WTC11 (cell line): ENCODE data around the gene E2F4. TPM values are rescaled to one million over a fixed set of nuclear protein-coding genes. Genes with fewer than 3 reads are reported as not detected.

Experiments
- ATAC-seq: fragments of 200-7000 bp; cut with Tn5 transposase; 2 replicates; pipeline ENCODE4 v1.10.0; 2021; ENCODE audit warnings: mild to moderate bottlenecking, moderate library complexity
- CTCF ChIA-PET: fragments of 300-600 bp; sonication (Branson Sonifier 250); formaldehyde crosslinking; loops from one replicate; lab custom pipeline; 2021; ENCODE audit warnings: antibody characterized with exemption; lab: Charles Lee
- POLR2A ChIA-PET: fragments of 350-600 bp; sonication (Branson Sonifier 250); formaldehyde crosslinking; loops from one replicate; lab custom pipeline; 2021; ENCODE audit warnings: antibody characterized with exemption; lab: Charles Lee
- DNase-seq: peaks from one replicate; pipeline ENCODE4 v3.0.0; 2021; ENCODE audit warnings: low spot score
- H3K27ac Mint-ChIP-seq: 2 replicates; pipeline ENCODE4 v1.8.0; 2021; ENCODE audit warnings: mixed read lengths
- H3K27me3 Mint-ChIP-seq: 2 replicates; pipeline ENCODE4 v1.8.0; 2021; ENCODE audit warnings: low read depth, mild to moderate bottlenecking, moderate library complexity, mixed read lengths
- H3K36me3 Mint-ChIP-seq: 2 replicates; pipeline ENCODE4 v1.8.0; 2021; ENCODE audit warnings: mixed read lengths
- H3K4me1 Mint-ChIP-seq: 2 replicates; pipeline ENCODE4 v1.8.0; 2022; ENCODE audit warnings: mixed read lengths
- H3K4me3 Mint-ChIP-seq: 2 replicates; pipeline ENCODE4 v1.8.0; 2021; ENCODE audit warnings: mild to moderate bottlenecking, moderate library complexity, mixed read lengths
- H3K9me3 Mint-ChIP-seq: 2 replicates; pipeline ENCODE4 v1.8.0; 2021; ENCODE audit warnings: mixed read lengths
- CBFB ChIP-seq: sonication (generic); formaldehyde crosslinking; IDR thresholded peaks from 2 replicates; pipeline ENCODE4 v1.8.1; 2022; ENCODE audit warnings: mild to moderate bottlenecking, low read depth, missing genetic modification reagents
- CREM ChIP-seq: sonication (generic); formaldehyde crosslinking; IDR thresholded peaks from 2 replicates; pipeline ENCODE4 v1.8.1; 2022; ENCODE audit warnings: mild to moderate bottlenecking, missing genetic modification reagents, moderate library complexity
- FOXP1 ChIP-seq: sonication (generic); formaldehyde crosslinking; IDR thresholded peaks from 2 replicates; pipeline ENCODE4 v1.8.0; 2022; ENCODE audit warnings: missing genetic modification reagents, mild to moderate bottlenecking, moderate library complexity, borderline replicate concordance
- KAT7 ChIP-seq: sonication (generic); formaldehyde crosslinking; IDR thresholded peaks from 2 replicates; pipeline ENCODE4 v1.8.1; 2023; ENCODE audit warnings: missing genetic modification reagents, mild to moderate bottlenecking, borderline replicate concordance
- NFYB ChIP-seq: sonication (generic); formaldehyde crosslinking; conservative IDR thresholded peaks from 2 replicates; pipeline ENCODE4 v1.8.0; 2022; ENCODE audit warnings: low read depth, missing genetic modification reagents
- NR1H2 ChIP-seq: sonication (generic); formaldehyde crosslinking; IDR thresholded peaks from 2 replicates; pipeline ENCODE4 v1.9.0; 2021; ENCODE audit warnings: mild to moderate bottlenecking, moderate library complexity, missing genetic modification reagents
- SMAD4 ChIP-seq: sonication (generic); formaldehyde crosslinking; IDR thresholded peaks from 2 replicates; pipeline ENCODE4 v1.8.0; 2022; ENCODE audit warnings: mild to moderate bottlenecking, missing genetic modification reagents
- ZNF425 ChIP-seq: fragments of 250-450 bp; sonication (Bioruptor Pico); conservative IDR thresholded peaks from 2 replicates; pipeline ENCODE4 v1.9.0; 2021; ENCODE audit warnings: mild to moderate bottlenecking
- total RNA-seq: library from RNA; stranded (reverse); gene quantifications from 3 replicates; pipeline ENCODE4 v1.2.3, GENCODE V29; 2021
- TF ChIP-seq, protein P1 (sequence below): sonication (generic); formaldehyde crosslinking; IDR thresholded peaks from 2 replicates; pipeline ENCODE4 v1.8.0; 2022; ENCODE audit warnings: mild to moderate bottlenecking, missing genetic modification reagents
- TF ChIP-seq, protein P2 (sequence below): sonication (generic); formaldehyde crosslinking; conservative IDR thresholded peaks from 2 replicates; pipeline ENCODE4 v1.8.1; 2022; ENCODE audit warnings: mild to moderate bottlenecking, missing genetic modification reagents
- TF ChIP-seq, protein P3 (sequence below): sonication (generic); formaldehyde crosslinking; IDR thresholded peaks from 2 replicates; pipeline ENCODE4 v1.8.0; 2022; ENCODE audit warnings: mild to moderate bottlenecking, missing genetic modification reagents
- TF ChIP-seq, protein P4 (sequence below): sonication (generic); formaldehyde crosslinking; IDR thresholded peaks from 2 replicates; pipeline ENCODE4 v1.8.1; 2023; ENCODE audit warnings: mild to moderate bottlenecking, missing genetic modification reagents
- TF ChIP-seq, protein P5 (sequence below): sonication (generic); formaldehyde crosslinking; IDR thresholded peaks from 2 replicates; pipeline ENCODE4 v1.8.0; 2022; ENCODE audit warnings: mild to moderate bottlenecking, missing genetic modification reagents

Gene E2F4
- total RNA-seq, 1 experiment from 2014 or later = 85.0 TPM

GRCh38 chr16:67227567-67227921, 35.6 kb downstream of the E2F4 start (continued):
- TF ChIP-seq, protein P1, sequence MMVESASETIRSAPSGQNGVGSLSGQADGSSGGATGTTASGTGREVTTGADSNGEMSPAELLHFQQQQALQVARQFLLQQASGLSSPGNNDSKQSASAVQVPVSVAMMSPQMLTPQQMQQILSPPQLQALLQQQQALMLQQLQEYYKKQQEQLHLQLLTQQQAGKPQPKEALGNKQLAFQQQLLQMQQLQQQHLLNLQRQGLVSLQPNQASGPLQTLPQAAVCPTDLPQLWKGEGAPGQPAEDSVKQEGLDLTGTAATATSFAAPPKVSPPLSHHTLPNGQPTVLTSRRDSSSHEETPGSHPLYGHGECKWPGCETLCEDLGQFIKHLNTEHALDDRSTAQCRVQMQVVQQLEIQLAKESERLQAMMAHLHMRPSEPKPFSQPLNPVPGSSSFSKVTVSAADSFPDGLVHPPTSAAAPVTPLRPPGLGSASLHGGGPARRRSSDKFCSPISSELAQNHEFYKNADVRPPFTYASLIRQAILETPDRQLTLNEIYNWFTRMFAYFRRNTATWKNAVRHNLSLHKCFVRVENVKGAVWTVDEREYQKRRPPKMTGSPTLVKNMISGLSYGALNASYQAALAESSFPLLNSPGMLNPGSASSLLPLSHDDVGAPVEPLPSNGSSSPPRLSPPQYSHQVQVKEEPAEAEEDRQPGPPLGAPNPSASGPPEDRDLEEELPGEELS = no peak
- TF ChIP-seq, protein P2, sequence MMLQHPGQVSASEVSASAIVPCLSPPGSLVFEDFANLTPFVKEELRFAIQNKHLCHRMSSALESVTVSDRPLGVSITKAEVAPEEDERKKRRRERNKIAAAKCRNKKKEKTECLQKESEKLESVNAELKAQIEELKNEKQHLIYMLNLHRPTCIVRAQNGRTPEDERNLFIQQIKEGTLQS (CRISPR knock-in tag) = no peak
- TF ChIP-seq NFYB (CRISPR knock-in tag) = no peak

DNA sequence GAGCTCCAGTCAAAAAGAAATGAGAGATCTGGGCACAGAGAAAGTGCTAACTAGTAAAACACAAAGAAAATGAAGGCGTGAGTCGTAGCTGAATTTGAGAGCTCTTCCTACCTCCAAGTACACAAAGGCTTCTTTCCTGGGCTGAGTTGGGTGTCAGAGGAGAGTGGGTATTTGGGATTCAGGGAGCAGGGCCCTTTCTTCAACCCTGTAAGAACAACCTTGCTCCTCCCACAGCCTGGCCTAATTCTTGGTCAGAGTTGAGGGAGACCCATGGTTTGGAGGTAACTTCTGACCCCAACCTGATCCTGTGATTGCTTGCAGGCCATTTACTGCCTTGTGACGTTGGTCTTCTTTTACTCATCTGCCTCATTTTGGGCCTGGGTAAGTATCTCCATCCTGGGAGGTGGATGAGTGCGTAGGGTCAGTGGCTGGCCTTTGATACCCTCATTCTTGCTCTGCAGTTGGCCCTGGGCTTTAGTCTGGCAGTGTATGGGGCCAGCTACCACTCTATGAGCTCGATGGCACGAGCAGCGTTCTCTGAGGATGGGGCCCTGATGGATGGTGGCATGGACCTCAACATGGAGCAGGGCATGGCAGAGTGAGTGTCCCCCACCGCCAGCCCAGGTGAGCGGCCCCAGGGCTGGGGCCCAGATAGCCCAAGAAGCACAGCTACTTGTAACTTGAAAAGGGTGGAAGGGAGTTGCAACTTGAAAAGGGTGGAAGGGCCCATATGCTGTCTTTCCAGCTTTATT, 36.3 kb downstream of the E2F4 start:
- TF ChIP-seq CBFB (CRISPR knock-in tag) (no peak), KAT7 (CRISPR knock-in tag) (no peak), ZNF425 (CRISPR knock-in tag) (no peak), FOXP1 (CRISPR knock-in tag) (no peak), CREM (CRISPR knock-in tag) (no peak)
- TF ChIP-seq, protein P3, sequence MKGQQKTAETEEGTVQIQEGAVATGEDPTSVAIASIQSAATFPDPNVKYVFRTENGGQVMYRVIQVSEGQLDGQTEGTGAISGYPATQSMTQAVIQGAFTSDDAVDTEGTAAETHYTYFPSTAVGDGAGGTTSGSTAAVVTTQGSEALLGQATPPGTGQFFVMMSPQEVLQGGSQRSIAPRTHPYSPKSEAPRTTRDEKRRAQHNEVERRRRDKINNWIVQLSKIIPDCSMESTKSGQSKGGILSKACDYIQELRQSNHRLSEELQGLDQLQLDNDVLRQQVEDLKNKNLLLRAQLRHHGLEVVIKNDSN (CRISPR knock-in tag) = no peak
- TF ChIP-seq, protein P4, sequence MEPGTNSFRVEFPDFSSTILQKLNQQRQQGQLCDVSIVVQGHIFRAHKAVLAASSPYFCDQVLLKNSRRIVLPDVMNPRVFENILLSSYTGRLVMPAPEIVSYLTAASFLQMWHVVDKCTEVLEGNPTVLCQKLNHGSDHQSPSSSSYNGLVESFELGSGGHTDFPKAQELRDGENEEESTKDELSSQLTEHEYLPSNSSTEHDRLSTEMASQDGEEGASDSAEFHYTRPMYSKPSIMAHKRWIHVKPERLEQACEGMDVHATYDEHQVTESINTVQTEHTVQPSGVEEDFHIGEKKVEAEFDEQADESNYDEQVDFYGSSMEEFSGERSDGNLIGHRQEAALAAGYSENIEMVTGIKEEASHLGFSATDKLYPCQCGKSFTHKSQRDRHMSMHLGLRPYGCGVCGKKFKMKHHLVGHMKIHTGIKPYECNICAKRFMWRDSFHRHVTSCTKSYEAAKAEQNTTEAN = no peak
- TF ChIP-seq, protein P5, sequence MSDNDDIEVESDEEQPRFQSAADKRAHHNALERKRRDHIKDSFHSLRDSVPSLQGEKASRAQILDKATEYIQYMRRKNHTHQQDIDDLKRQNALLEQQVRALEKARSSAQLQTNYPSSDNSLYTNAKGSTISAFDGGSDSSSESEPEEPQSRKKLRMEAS (CRISPR knock-in tag) = no peak
- ATAC-seq (no peak), DNase-seq (no peak)
- Mint-ChIP-seq H3K27me3 (peaks cover 22% of the 10 kb centered on the region), H3K9me3 (no peaks in the 10 kb centered on the region), H3K36me3 (peaks cover 27% of the 10 kb centered on the region), H3K4me3 (peak overlapping the region; percentile 97), H3K4me1 (peaks cover 15% of the 10 kb centered on the region), H3K27ac (peak overlapping the region; percentile 98)
- ChIA-PET CTCF (interaction anchor here (0.9 to 2.8 kb wide), 7 partner anchors 8 to 267 kb away, joined by 3 to 41 read pairs (median 13); partner anchors contain the start of genes CES3, E2F4, ELMO3 and FHOD1), POLR2A (interaction anchor here (1.0 to 2.1 kb wide), 4 partner anchors 8 to 38 kb away, joined by 4 to 25 read pairs (median 12); partner anchors contain the start of genes EXOC3L1 and FHOD1)

- Mint-ChIP-seq H3K27me3 (peaks cover 18% of the 10 kb centered on the region), H3K36me3 (peaks cover 32% of the 10 kb centered on the region), H3K9me3 (no peaks in the 10 kb centered on the region), H3K4me1 (peaks cover 15% of the 10 kb centered on the region), H3K27ac (no peak overlapping the region), H3K4me3 (peak overlapping the region; percentile 97)
- ChIA-PET CTCF (interaction anchor here (0.9 to 2.8 kb wide), 2 partner anchors 74 to 268 kb away, joined by 4 to 13 read pairs; partner anchors contain the start of gene CES3), POLR2A (no interaction called here)
- TF ChIP-seq, protein P5 (CRISPR knock-in tag) = no peak
- TF ChIP-seq NR1H2 (CRISPR knock-in tag) = no peak
- TF ChIP-seq SMAD4 (CRISPR knock-in tag) = no peak
- ATAC-seq = no peak
- DNase-seq = no peak
Measured at GRCh38 chr16:67228905-67229304, 37.0 kb downstream of the E2F4 start.
